Stimulated activated effector memory CD8-positive, alpha-beta T cell treated with anti-CD3 and anti-CD28 coated beads, Interleukin-12 subunit alpha, Interleukin-12 subunit beta, amount 100 ng/mL, for 72 hours (primary cell): ENCODE measurements around the gene ZNF782.

ENCODE experiments used
- ATAC-seq: fragments of 150-1000 bp; cut with Tn5 transposase; 2 replicates; pipeline ENCODE4 v1.10.0; 2021
- DNase-seq, 2 donors: peaks; one replicate each; pipeline ENCODE4 v3.0.0; 2021 to 2022; ENCODE audit warnings: low spot score in 2 of 2
- H3K27ac Mint-ChIP-seq: one replicate; pipeline ENCODE4 v1.8.0; 2022; ENCODE audit warnings: mild to moderate bottlenecking, mixed read lengths
- H3K36me3 Mint-ChIP-seq: one replicate; pipeline ENCODE4 v1.8.0; 2022; ENCODE audit warnings: mild to moderate bottlenecking, mixed read lengths
- H3K4me1 Mint-ChIP-seq: one replicate; pipeline ENCODE4 v1.8.0; 2022; ENCODE audit warnings: mixed read lengths
- H3K4me3 Mint-ChIP-seq: one replicate; pipeline ENCODE4 v1.8.0; 2022; ENCODE audit warnings: mild to moderate bottlenecking, mixed read lengths
- H3K9me3 Mint-ChIP-seq: one replicate; pipeline ENCODE4 v1.8.0; 2022; ENCODE audit warnings: mixed read lengths

ZNF782 gene

GRCh38 chr9:96777426-96777864 lies 76.9 kb downstream of the ZNF782 start:
- DNase-seq: no peak
- Mint-ChIP-seq H3K27ac (peak overlapping the region; percentile 90), H3K4me1 (peaks cover 26% of the 10 kb centered on the region), H3K9me3 (no peaks in the 10 kb centered on the region), H3K4me3 (peak overlapping the region; percentile 92), H3K36me3 (peaks cover 39% of the 10 kb centered on the region)
- ATAC-seq: no peak

- H3K27ac Mint-ChIP-seq: no peak overlapping the region
- H3K4me3 Mint-ChIP-seq: no peak overlapping the region
- H3K36me3 Mint-ChIP-seq: peaks cover 96% of the 10 kb centered on the region
- H3K4me1 Mint-ChIP-seq: no peaks in the 10 kb centered on the region
- peaks cover 18% of the 10 kb centered on the region for H3K9me3 Mint-ChIP-seq
- no peak for DNase-seq
- ATAC-seq: no peak
Observed at GRCh38 chr9:96771124-96771523, 83.2 kb downstream of the ZNF782 start.

- DNase-seq (no peak), ATAC-seq (no peak)
- no peak overlapping the region for H3K27ac Mint-ChIP-seq
- H3K36me3 Mint-ChIP-seq: peaks cover 100% of the 10 kb centered on the region
- no peak overlapping the region for H3K4me3 Mint-ChIP-seq
- no peaks in the 10 kb centered on the region for H3K4me1 Mint-ChIP-seq
- peaks cover 18% of the 10 kb centered on the region for H3K9me3 Mint-ChIP-seq
Observed at GRCh38 chr9:96769989-96770388, 84.3 kb downstream of the ZNF782 start.
